Right cardiac atrium (tissue), 5 donors: Measurements from ENCODE around the gene SRD5A1. TPM values are rescaled to one million over a fixed set of nuclear protein-coding genes. Genes with fewer than 3 reads are reported as not detected.

Experiments used
- ATAC-seq, 2 donors: fragments of 200-7000 bp; cut with Tn5 transposase; one replicate each; pipeline versions ENCODE4 v1.8.0 to v1.9.1; 2020; ENCODE audit warnings: moderate library complexity in 2 of 2, mild to moderate bottlenecking in 1 of 2
- DNase-seq, 3 donors: peaks; one replicate each; pipeline ENCODE4 v3.0.0-alpha.2; 2020
- H3K27ac ChIP-seq: one replicate; pipeline ENCODE4 v1.5.1; 2013; ENCODE audit warnings: mild to moderate bottlenecking, low read length, control low read depth, moderate library complexity
- H3K27me3 ChIP-seq: one replicate; pipeline ENCODE4 v1.6.1; 2013; ENCODE audit not compliant: control insufficient read depth, insufficient read depth
- H3K4me1 ChIP-seq: one replicate; pipeline ENCODE4 v1.6.1; 2013; ENCODE audit warnings: low read length; ENCODE audit not compliant: control insufficient read depth, insufficient read depth
- H3K4me3 ChIP-seq: one replicate; pipeline ENCODE4 v1.5.1; 2013; ENCODE audit warnings: low read length, control low read depth
- H3K9me3 ChIP-seq: one replicate; pipeline ENCODE4 v1.6.1; 2013; ENCODE audit warnings: low read length; ENCODE audit not compliant: control insufficient read depth
- WGBS: extraction: QIAGEN DNeasy Blood & Tissue Kit; methylation state at CpG from one replicate; pipeline ENCODE4 v1.1.7; 2013; 5-methylcytosine and 5-hydroxymethylcytosine counted together
- intact Hi-C, 4 donors: fragments of 100-400 bp; cut with DNase I; formaldehyde crosslinking; loops; one replicate each; pipeline versions ENCODE4 v1.11.0 to v1.14.0; 2022 to 2023
- polyA plus RNA-seq: library from polyadenylated mRNA; stranded (reverse); fragments of 200-250 nt; gene quantifications from one replicate; pipeline ENCODE4 v1.2.3, GENCODE V29; 2013
- total RNA-seq, 4 donors: library from RNA; stranded (reverse); fragmentation: NEBNext Ultra II Directional; extraction: Animal tissue kit (Norgen Biotek cat#: 25700); gene quantifications; one replicate each; pipeline ENCODE4 v1.2.1, GENCODE V29; 2021
- donor health status: healthy with polysubstance abuse.
- donor health status: DM: no; HTN: yes; CAD: no.
- donor health status: DM: no; HTN: no; CAD: no.
- donor health status: DM: no; HTN: yes; CAD: no; lungs with severe emphysema.
- donor health status: DM: yes; HTN: yes; CAD: no.

SRD5A1 gene
- total and polyA plus RNA-seq, 5 donors = 1.4 to 3.0 (median 2.9) TPM

DNA sequence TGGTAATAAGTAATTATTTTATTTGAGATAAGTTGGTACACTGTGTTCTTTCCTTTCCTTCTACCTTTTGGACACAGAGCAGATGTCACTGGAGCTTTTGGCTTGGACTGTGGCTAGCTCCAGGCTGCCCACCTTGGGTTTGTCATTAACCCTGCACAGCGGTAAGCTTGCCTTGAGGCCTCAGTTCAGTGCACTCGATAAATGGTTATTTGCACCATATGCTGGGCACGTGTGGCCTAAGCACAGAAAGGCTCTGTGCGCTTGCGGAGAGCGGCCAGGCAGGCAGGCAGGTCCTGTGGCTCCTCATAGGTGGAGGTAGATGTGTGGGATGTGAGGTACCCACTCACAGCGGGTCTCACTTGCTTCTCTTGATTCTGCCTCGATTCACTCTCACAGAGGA is 50.0 kb downstream of the SRD5A1 start:
- ATAC-seq = no peak
- H3K4me1 ChIP-seq = no peaks in the 10 kb centered on the region
- DNase-seq = no peak
- 83% methylated on average over 8 of the region's 8 CpGs for WGBS
- intact Hi-C loops = no loop called here
- no peak overlapping the region for H3K27ac ChIP-seq
- H3K27me3 ChIP-seq = no peaks in the 10 kb centered on the region
- H3K4me3 ChIP-seq = no peak overlapping the region
- peaks cover 11% of the 10 kb centered on the region for H3K9me3 ChIP-seq

DNA sequence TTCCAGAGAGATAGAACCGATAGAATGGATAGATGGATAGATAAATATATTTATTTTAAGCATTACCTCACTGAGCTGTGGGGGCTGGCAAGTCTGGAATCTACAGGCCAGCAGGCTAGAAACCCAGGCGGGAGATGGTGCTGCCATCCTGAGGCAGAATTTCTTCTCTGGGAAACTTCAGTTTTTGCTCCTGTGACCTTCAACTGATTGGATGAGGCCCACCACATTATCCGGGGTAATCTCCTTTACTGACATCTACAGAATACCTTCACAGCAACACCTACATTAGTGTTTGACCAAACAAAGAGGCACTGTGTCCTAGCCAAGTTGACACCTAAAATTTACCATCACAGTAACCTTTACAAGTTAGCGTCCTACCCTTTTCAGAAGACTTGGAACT is 50.8 kb downstream of the SRD5A1 start:
- Histone ChIP-seq H3K4me3 (no peak overlapping the region), H3K4me1 (no peaks in the 10 kb centered on the region), H3K27ac (no peak overlapping the region), H3K27me3 (no peaks in the 10 kb centered on the region), H3K9me3 (peaks cover 11% of the 10 kb centered on the region)
- WGBS = 80% methylated on average over 4 of the region's 4 CpGs
- ATAC-seq (no peak), DNase-seq (no peak)
- intact Hi-C loops = no loop called here

DNA sequence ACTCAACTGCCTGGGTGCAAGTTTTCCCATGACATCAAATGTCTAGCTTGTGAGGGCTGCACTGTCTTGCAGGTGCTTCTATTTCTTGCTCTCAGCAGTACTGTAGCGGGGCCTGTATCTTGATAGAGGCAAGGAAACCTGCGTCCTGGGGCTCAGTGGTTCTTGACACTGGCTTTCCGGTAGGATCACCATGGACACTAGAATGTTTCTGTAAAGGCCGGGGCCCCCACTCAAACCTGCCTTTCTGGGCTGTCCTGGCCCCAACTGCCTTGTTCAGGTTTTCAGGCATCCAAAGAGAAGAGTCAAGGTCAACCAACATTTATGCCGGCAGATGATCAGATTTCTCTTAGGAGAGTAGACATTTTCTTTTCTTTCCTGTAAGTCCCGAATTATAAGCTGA is 53.3 kb downstream of the SRD5A1 start:
- WGBS = 45% methylated on average over 6 of the region's 6 CpGs
- no peak overlapping the region for H3K27ac ChIP-seq
- ATAC-seq = no peak
- intact Hi-C loops = no loop called here
- H3K4me3 ChIP-seq = no peak overlapping the region
- DNase-seq = no peak
- H3K27me3 ChIP-seq = no peaks in the 10 kb centered on the region
- H3K9me3 ChIP-seq = peaks cover 2% of the 10 kb centered on the region
- no peaks in the 10 kb centered on the region for H3K4me1 ChIP-seq

DNA sequence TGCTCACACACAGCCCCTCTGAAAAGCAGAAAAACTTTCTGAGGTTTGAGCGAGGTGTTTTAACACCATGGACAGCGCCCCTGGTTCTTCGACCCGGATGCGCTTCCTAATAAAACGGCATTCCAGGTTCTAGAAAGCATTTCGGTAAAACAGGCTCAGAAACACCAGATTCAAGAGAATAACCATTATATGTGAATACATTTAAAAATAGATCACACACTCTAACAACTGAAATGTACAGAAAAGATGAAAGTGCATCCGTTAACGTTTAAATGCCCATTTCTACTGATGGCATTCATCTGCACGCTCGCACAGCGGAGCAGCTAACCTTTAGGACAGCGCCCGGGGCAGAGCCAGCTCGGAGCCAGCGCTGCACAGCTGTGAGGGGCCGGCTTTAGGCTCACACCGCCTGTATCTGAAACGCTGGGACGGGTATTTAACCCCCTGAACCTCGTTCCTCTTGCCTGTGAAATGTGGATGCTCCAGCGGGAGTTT is 53.7 kb downstream of the SRD5A1 start:
- 1% methylated on average over 22 of the region's 22 CpGs for WGBS
- Histone ChIP-seq H3K27me3 (no peaks in the 10 kb centered on the region), H3K27ac (no peak overlapping the region), H3K4me1 (no peaks in the 10 kb centered on the region), H3K9me3 (peaks cover 2% of the 10 kb centered on the region), H3K4me3 (peak overlapping the region; percentile 62)
- peak; percentile 72 to 79 for ATAC-seq
- DNase-seq = no peak
- intact Hi-C loops = no loop called here

DNA sequence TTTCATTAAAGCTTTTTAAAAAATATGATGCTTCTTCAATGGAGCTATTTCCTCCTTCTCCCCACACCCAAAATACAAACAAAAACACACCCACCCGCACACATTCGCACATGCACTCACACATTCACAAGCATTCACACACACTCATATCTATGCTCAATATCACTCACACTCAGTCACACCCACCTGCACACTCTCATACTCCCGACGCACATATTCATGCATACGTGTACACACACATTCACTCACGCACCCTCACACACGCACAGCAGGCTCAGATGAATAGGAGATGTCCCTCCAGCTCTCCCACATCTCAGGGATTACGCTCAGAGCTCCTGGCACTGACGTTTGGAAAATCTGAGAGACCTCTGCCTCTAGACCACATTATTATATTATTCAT is 54.3 kb downstream of the SRD5A1 start:
- ATAC-seq = no peak
- H3K4me3 ChIP-seq = no peak overlapping the region

DNA sequence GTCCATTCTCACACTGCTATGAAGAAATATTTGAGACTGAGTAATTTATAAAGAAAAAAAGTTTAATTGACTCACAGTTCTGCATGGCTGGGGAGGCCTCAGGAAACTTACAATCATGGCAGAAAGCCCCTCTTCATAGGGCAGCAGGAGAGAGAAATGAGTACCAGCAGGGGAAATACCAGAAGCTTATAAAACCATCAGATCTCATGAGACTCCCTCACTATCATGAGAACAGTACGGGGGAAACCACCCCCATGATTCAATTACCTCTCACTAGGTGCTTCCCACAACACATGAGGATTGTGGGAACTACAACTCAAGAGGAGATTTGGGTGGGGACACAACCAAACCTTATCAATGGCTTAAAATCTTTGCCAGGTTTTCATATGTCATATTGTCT is 59.7 kb downstream of the SRD5A1 start:
- Histone ChIP-seq H3K4me3 (no peak overlapping the region), H3K27me3 (no peaks in the 10 kb centered on the region), H3K4me1 (no peaks in the 10 kb centered on the region), H3K27ac (no peak overlapping the region), H3K9me3 (no peaks in the 10 kb centered on the region)
- ATAC-seq = no peak
- DNase-seq = no peak
- intact Hi-C loops = no loop called here
- 58% methylated on average over 1 of the region's 1 CpG for WGBS

More for the DNA sequence above, 54.3 kb downstream of the SRD5A1 start:
- H3K4me1 ChIP-seq = no peaks in the 10 kb centered on the region
- no peak overlapping the region for H3K27ac ChIP-seq
- WGBS = 72% methylated on average over 9 of the region's 9 CpGs
- intact Hi-C loops = no loop called here
- no peak for DNase-seq
- H3K27me3 ChIP-seq = no peaks in the 10 kb centered on the region
- H3K9me3 ChIP-seq = peaks cover 2% of the 10 kb centered on the region

DNA sequence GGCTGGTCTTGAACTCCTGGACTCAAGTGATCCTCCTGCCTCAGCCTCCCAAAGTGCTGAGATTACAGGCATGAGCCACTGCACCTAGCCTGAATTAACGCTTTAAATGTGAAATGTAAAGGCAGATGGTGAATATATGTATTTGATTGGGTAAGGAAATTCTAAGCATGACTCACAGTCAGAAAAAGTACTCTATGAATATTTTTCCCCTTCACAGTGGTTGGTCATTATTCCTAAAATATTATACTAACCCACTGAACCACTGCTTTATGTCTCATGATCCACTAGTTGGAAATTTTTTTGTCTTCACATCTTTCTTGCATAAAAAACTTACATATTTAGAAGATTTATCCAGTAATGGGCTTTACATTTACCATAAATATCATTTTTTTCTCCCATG is 65.5 kb downstream of the SRD5A1 start:
- Histone ChIP-seq H3K27me3 (no peaks in the 10 kb centered on the region), H3K9me3 (peaks cover 2% of the 10 kb centered on the region), H3K4me3 (no peak overlapping the region), H3K27ac (no peak overlapping the region), H3K4me1 (no peaks in the 10 kb centered on the region)
- intact Hi-C loops = no loop called here
- DNase-seq (no peak), ATAC-seq (no peak)
- WGBS = 78% methylated on average over 1 of the region's 1 CpG

DNA sequence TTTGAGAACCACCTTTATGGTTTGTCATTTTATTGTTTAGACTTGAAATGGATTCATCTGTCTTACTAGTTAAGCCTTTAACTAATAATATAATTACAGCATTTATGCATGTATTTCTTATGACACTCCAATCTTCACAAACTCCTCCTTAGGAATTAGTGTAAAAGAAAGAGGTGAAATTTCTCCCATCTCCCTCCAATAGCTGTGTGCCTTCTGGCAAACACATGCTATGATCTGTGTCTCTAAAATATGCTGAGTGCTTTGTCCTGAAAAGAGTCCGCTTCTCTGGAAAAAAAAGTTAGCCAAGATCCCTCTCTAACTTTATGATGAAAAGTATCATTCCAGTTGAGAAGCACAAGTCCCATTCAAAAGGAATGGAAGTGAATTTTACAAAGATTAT is 66.1 kb downstream of the SRD5A1 start:
- no peak for ATAC-seq
- H3K27me3 ChIP-seq = no peaks in the 10 kb centered on the region
- H3K4me3 ChIP-seq = no peak overlapping the region
- no peak overlapping the region for H3K27ac ChIP-seq
- H3K4me1 ChIP-seq = no peaks in the 10 kb centered on the region
- 58% methylated on average over 1 of the region's 1 CpG for WGBS
- intact Hi-C loops = no loop called here
- DNase-seq = no peak
- peaks cover 2% of the 10 kb centered on the region for H3K9me3 ChIP-seq

DNA sequence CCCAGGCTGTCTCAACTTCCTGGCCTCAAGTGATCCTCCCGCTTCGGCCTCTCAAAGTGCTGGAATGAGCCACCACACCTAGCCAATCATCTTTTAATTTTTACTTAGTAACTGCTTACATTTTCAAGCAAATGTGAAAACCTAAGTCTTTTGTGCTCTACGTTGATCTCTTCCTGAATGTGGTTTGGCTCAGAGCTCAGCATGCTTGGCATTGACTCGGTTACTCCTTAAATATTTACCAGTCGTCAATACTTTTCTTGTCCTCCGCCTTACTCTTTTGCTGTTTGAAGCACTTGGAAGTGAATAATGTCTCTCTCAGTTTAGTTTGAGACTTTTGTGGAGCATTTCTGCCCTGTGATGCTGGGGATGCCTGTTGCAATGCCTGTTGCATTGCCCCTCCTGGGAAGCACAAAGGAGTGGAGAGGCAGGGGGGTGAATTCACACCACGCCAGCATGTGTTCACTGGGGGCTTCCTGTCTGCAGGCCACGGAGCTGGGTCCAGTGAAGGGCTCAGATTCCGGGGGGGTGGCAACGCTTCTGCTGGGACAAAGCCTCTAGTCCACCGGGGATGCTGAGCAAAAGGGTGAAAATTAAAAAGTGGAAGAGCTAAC is 66.9 kb downstream of the SRD5A1 start:
- intact Hi-C loops = loop anchor here in 1 of 4 donors (10.0 kb wide), 1 partner anchor 65 kb away; the partner anchor contains the start of genes NSUN2 and SRD5A1
- ATAC-seq (no peak), DNase-seq (no peak)
- Histone ChIP-seq H3K4me3 (no peak overlapping the region), H3K27ac (no peak overlapping the region), H3K9me3 (peaks cover 4% of the 10 kb centered on the region), H3K27me3 (no peaks in the 10 kb centered on the region), H3K4me1 (peaks cover 7% of the 10 kb centered on the region)
- 57% methylated on average over 11 of the region's 11 CpGs for WGBS

DNA sequence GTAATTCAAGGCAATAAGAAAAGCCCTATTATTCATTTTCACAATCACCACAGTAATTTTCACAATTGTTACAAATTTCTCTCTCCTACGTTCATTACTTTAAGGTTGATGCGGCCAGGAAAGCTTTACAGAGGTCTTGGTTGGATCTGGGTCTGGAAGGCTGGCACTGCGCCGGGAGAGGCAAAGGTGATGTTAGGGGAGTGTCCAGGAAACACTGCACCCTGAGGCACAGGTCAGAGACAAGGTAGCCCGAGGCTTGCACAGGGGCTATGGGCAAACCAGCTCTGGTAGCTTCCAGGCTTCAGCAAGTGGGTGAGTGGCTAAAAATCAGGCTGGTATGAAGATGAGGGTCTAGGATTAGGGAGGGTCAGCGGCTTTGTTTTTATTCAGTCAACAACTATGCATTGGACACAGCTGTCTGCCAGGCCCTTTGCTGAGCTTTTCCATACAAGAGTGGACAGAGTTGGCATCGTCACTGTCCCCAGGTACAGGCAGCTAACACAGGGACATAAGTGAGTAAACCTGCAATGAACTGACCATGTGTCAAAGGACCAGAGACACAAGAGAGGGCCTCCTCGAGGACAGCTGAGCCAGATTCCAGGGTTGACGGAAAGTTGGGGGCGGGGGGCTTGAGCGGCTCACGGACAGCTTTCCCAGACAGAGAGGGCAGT is 67.6 kb downstream of the SRD5A1 start:
- Histone ChIP-seq H3K27ac (no peak overlapping the region), H3K27me3 (no peaks in the 10 kb centered on the region), H3K9me3 (peaks cover 4% of the 10 kb centered on the region), H3K4me1 (peaks cover 7% of the 10 kb centered on the region), H3K4me3 (no peak overlapping the region)
- intact Hi-C loops = loop anchor here in 1 of 4 donors (10.0 kb wide), 1 partner anchor 66 kb away; the partner anchor contains the start of genes NSUN2 and SRD5A1
- ATAC-seq = no peak
- 80% methylated on average over 12 of the region's 12 CpGs for WGBS
- no peak for DNase-seq

DNA sequence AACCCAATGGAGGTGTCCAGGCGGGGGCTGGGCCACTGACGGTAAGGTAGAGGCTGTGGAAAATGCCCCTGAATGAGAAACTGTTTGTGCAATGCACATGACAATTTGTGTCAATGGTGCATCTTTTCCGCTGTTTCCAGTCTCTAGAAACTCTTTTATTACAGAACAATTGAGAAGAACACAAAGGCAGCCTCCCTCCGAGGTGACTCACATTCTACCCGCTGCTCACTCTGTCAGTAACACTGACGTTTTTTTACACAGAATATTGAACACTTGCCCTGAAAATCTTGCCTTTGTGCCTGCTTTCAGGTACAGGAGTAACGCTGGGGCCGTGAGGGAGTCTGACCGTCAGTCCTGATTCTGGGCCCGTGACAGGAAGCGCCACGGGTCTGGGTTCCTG is 68.3 kb downstream of the SRD5A1 start:
- DNase-seq (no peak), ATAC-seq (no peak)
- no peaks in the 10 kb centered on the region for H3K27me3 ChIP-seq
- H3K4me3 ChIP-seq = no peak overlapping the region
- 79% methylated on average over 12 of the region's 12 CpGs for WGBS
- intact Hi-C loops = loop anchor here in 1 of 4 donors (10.0 kb wide), 1 partner anchor 67 kb away; the partner anchor contains the start of genes NSUN2 and SRD5A1
- peaks cover 4% of the 10 kb centered on the region for H3K9me3 ChIP-seq
- H3K27ac ChIP-seq = no peak overlapping the region
- H3K4me1 ChIP-seq = peaks cover 7% of the 10 kb centered on the region
